Right lobe of liver (tissue), 6 donors: ENCODE results near the gene CD1E. TPM values are rescaled to one million over a fixed set of nuclear protein-coding genes. Genes with fewer than 3 reads are reported as not detected.

Source experiments
- ATAC-seq, 4 donors: fragments of 200-7000 bp; cut with Tn5 transposase; one replicate each; pipeline ENCODE4 v1.9.1; 2020; ENCODE audit warnings: mild to moderate bottlenecking in 4 of 4, moderate library complexity in 4 of 4
- DNase-seq, 3 donors: peaks; one replicate each; pipeline ENCODE4 v3.0.0-alpha.2; 2020
- H3K27ac ChIP-seq, 3 donors: fragments of 200-600 bp; one replicate each; pipeline ENCODE4 v1.8.0; 2022
- H3K27me3 ChIP-seq, 2 donors: fragments of 200-600 bp; one replicate each; pipeline ENCODE4 v1.8.0; 2022
- H3K36me3 ChIP-seq, 4 donors: fragments of 200-600 bp; sonication (generic) in 1 of 4; one replicate each; pipeline versions ENCODE4 v1.5.1 to v1.8.0; 2017 to 2022; ENCODE audit warnings: control low read depth in 1 of 4
- H3K4me1 ChIP-seq, 4 donors: fragments of 200-600 bp; sonication (generic) in 1 of 4; one replicate each; pipeline versions ENCODE4 v1.5.1 to v1.8.0; 2017 to 2022; ENCODE audit warnings: control low read depth in 1 of 4
- H3K4me3 ChIP-seq, 3 donors: fragments of 200-600 bp; one replicate each; pipeline ENCODE4 v1.8.0; 2022
- H3K9me3 ChIP-seq, 4 donors: fragments of 200-600 bp; sonication (generic) in 1 of 4; one replicate each; pipeline versions ENCODE4 v1.5.1 to v1.8.0; 2017 to 2022; ENCODE audit warnings: control low read depth in 1 of 4
- CTCF ChIP-seq, 4 donors: fragments of 200-600 bp in 3 of 4; fragments of 450-650 bp in 1 of 4; IDR thresholded peaks; one replicate each; pipeline versions ENCODE4 v1.5.1 to v1.8.0; 2016 to 2022; ENCODE audit warnings: antibody characterized with exemption in 4 of 4, mild to moderate bottlenecking in 2 of 4
- POLR2A ChIP-seq: fragments of 450-650 bp; IDR thresholded peaks from one replicate; pipeline ENCODE4 v1.6.1; 2017; ENCODE audit warnings: antibody characterized with exemption, mild to moderate bottlenecking
- WGBS: methylation state at CpG from one replicate; pipeline ENCODE4 v1.1.6; 2018; ENCODE audit warnings: low coverage, low lambda C conversion rate; ENCODE audit not compliant: insufficient coverage; ENCODE audit errors: missing lambda C conversion rate; 5-methylcytosine and 5-hydroxymethylcytosine counted together
- intact Hi-C, 2 donors: fragments of 100-400 bp; cut with DNase I; formaldehyde crosslinking; loops; one replicate each; pipeline versions ENCODE4 v1.11.2 to v1.14.1; 2022
- total RNA-seq, 6 experiments: library from RNA; depleted of rRNA in 2 of 6; stranded (reverse); fragments of >200 nt in 2 of 6; fragmentation: NEBNext Ultra II Directional in 3 of 6; extraction: Animal tissue kit (Norgen Biotek cat#: 25700) in 3 of 6; gene quantifications; one replicate each; pipeline versions ENCODE4 v1.1.0 to v1.2.4, GENCODE V29; 2016 to 2023
- donor health status: DM: no; HTN: yes; CAD: no.
- donor health status: DM: no; HTN: no; CAD: no.
- donor health status: DM: no; HTN: no; CAD: no.
- donor health status: DM: no; HTN: yes; CAD: no.
- donor health status: DM: no; HTN: yes; CAD: no.

CD1E gene
- total RNA-seq, 6 experiments from 2014 or later, result 0.58 TPM; not detected in 5

DNA sequence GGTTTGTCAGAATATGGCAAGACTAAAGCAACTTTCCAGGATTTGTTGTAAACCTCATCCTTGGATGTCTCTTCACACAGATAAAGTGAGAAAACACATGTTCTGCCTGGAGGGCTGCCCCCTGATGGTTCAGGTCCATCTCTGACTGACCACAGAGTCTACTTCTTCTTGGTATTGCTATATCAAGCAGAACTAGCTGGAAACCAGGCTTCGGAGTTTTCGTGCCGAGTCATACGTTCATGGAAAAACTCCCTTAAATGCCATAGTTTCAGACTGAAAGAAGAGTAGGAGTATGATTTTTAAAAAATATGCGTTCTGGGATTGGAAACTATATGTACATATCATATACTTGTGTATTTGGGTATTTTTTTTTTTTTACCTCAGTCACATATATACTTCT lies 39.8 kb downstream of the CD1E start:
- 74% methylated on average over 5 of the region's 5 CpGs for WGBS
- TF ChIP-seq CTCF (IDR thresholded peaks at IDR 0.05) (no peak), POLR2A (no peak)
- intact Hi-C loops, result no loop called here

GRCh38 chr1:158396646-158397045 lies 43.0 kb downstream of the CD1E start:
- no peaks in the 10 kb centered on the region for H3K4me1 ChIP-seq
- H3K9me3 ChIP-seq, result no peaks in the 10 kb centered on the region
- DNase-seq (no peak), ATAC-seq (no peak)
- intact Hi-C loops, result no loop called here
- no peak overlapping the region for H3K27ac ChIP-seq
- no peak overlapping the region for H3K4me3 ChIP-seq
- WGBS, result 64% methylated on average over 3 of the region's 3 CpGs
- no peak for TF ChIP-seq CTCF (IDR thresholded peaks at IDR 0.05)
- TF ChIP-seq POLR2A, result no peak
- no peaks in the 10 kb centered on the region for H3K36me3 ChIP-seq
- no peaks in the 10 kb centered on the region for H3K27me3 ChIP-seq

More for the DNA sequence above, 39.8 kb downstream of the CD1E start:
- no peak overlapping the region for H3K4me3 ChIP-seq
- no peak overlapping the region for H3K27ac ChIP-seq
- H3K4me1 ChIP-seq, result no peaks in the 10 kb centered on the region
- ATAC-seq, result no peak
- no peaks in the 10 kb centered on the region for H3K36me3 ChIP-seq
- H3K9me3 ChIP-seq, result no peaks in the 10 kb centered on the region
- H3K27me3 ChIP-seq, result no peaks in the 10 kb centered on the region
- DNase-seq, result no peak

- no peaks in the 10 kb centered on the region for H3K36me3 ChIP-seq
- no peak for DNase-seq
- no peaks in the 10 kb centered on the region for H3K4me1 ChIP-seq
- ATAC-seq, result no peak
- WGBS, result 40% methylated on average over 5 of the region's 5 CpGs
- TF ChIP-seq POLR2A, result no peak
- TF ChIP-seq CTCF (IDR thresholded peaks at IDR 0.05), result no peak
- H3K9me3 ChIP-seq, result no peaks in the 10 kb centered on the region
- no peak within 1 kb of the TSS for H3K27ac ChIP-seq
- H3K27me3 ChIP-seq, result no peaks in the 10 kb centered on the region
- intact Hi-C loops, result no loop called here
- no peak within 1 kb of the TSS for H3K4me3 ChIP-seq
Observed at GRCh38 chr1:158398818-158399514, 45.3 kb downstream of the CD1E start, which contains the start of gene OR10T2. Gene OR10T2, minus strand, starts transcription at chr1:158399466. Its CDS starts 0 bp downstream, at chr1:158399466.

GRCh38 chr1:158400871-158401270 lies 47.2 kb downstream of the CD1E start:
- Histone ChIP-seq H3K4me3 (no peak overlapping the region), H3K27me3 (no peaks in the 10 kb centered on the region), H3K36me3 (no peaks in the 10 kb centered on the region), H3K27ac (no peak overlapping the region), H3K9me3 (no peaks in the 10 kb centered on the region), H3K4me1 (no peaks in the 10 kb centered on the region)
- intact Hi-C loops, result no loop called here
- ATAC-seq, result no peak
- no peak for DNase-seq
- TF ChIP-seq CTCF (IDR thresholded peaks at IDR 0.05) (no peak), POLR2A (no peak)
- 74% methylated on average over 3 of the region's 3 CpGs for WGBS
